AG09309 (cell line): Measurements from ENCODE around the gene L3MBTL4.

Experiments
- DNase-seq: peaks from one replicate; pipeline ENCODE4 v3.0.0-alpha.2; 2010; ENCODE audit warnings: low read depth
- H3K4me3 ChIP-seq: 2 replicates; pipeline ENCODE4 v1.5.1; 2011; ENCODE audit warnings: mild to moderate bottlenecking, low read depth, low read length, moderate library complexity; ENCODE audit not compliant: control insufficient read depth
- CTCF ChIP-seq: IDR thresholded peaks from 2 replicates; pipeline ENCODE4 v1.5.1; 2011; ENCODE audit warnings: mild to moderate bottlenecking, low read depth, low read length, inconsistent platforms; ENCODE audit not compliant: insufficient read depth, control insufficient read depth; ENCODE audit errors: missing control alignments

L3MBTL4 gene

GRCh38 chr18:5979176-5979888, 435.4 kb downstream of the L3MBTL4 start:
- no peak for DNase-seq
- H3K4me3 ChIP-seq, result no peak overlapping the region
- TF ChIP-seq CTCF, result no peak

- no peak overlapping the region for H3K4me3 ChIP-seq
- no peak for TF ChIP-seq CTCF
- DNase-seq, result no peak
Observed at GRCh38 chr18:5977022-5977421, 437.7 kb downstream of the L3MBTL4 start.

- no peak for TF ChIP-seq CTCF
- DNase-seq, result peak; percentile 37
- H3K4me3 ChIP-seq, result no peak overlapping the region
Observed at GRCh38 chr18:5975111-5976002, 439.4 kb downstream of the L3MBTL4 start.

- DNase-seq, result no peak
- no peak overlapping the region for H3K4me3 ChIP-seq
Observed at GRCh38 chr18:5974696-5975095, 440.0 kb downstream of the L3MBTL4 start.

GRCh38 chr18:5973099-5973498, 441.6 kb downstream of the L3MBTL4 start:
- H3K4me3 ChIP-seq, result no peak overlapping the region
- DNase-seq, result no peak
- no peak for TF ChIP-seq CTCF

More at GRCh38 chr18:5974696-5975095, 440.0 kb downstream of the L3MBTL4 start:
- TF ChIP-seq CTCF, result no peak

GRCh38 chr18:5972298-5972697, 442.4 kb downstream of the L3MBTL4 start:
- no peak overlapping the region for H3K4me3 ChIP-seq
- DNase-seq, result no peak
- no peak for TF ChIP-seq CTCF
